Right lobe of liver (tissue), 6 donors: ENCODE data around the gene JAM2. TPM values are rescaled to one million over a fixed set of nuclear protein-coding genes. Genes with fewer than 3 reads are reported as not detected.

Experiments
- ATAC-seq, 4 donors: fragments of 200-7000 bp; cut with Tn5 transposase; one replicate each; pipeline ENCODE4 v1.9.1; 2020; ENCODE audit warnings: mild to moderate bottlenecking in 4 of 4, moderate library complexity in 4 of 4
- DNase-seq, 3 donors: peaks; one replicate each; pipeline ENCODE4 v3.0.0-alpha.2; 2020
- H3K27ac ChIP-seq, 3 donors: fragments of 200-600 bp; one replicate each; pipeline ENCODE4 v1.8.0; 2022
- H3K27me3 ChIP-seq, 2 donors: fragments of 200-600 bp; one replicate each; pipeline ENCODE4 v1.8.0; 2022
- H3K36me3 ChIP-seq, 4 donors: fragments of 200-600 bp; sonication (generic) in 1 of 4; one replicate each; pipeline versions ENCODE4 v1.5.1 to v1.8.0; 2017 to 2022; ENCODE audit warnings: control low read depth in 1 of 4
- H3K4me1 ChIP-seq, 4 donors: fragments of 200-600 bp; sonication (generic) in 1 of 4; one replicate each; pipeline versions ENCODE4 v1.5.1 to v1.8.0; 2017 to 2022; ENCODE audit warnings: control low read depth in 1 of 4
- H3K4me3 ChIP-seq, 3 donors: fragments of 200-600 bp; one replicate each; pipeline ENCODE4 v1.8.0; 2022
- H3K9me3 ChIP-seq, 4 donors: fragments of 200-600 bp; sonication (generic) in 1 of 4; one replicate each; pipeline versions ENCODE4 v1.5.1 to v1.8.0; 2017 to 2022; ENCODE audit warnings: control low read depth in 1 of 4
- POLR2A ChIP-seq: fragments of 450-650 bp; IDR thresholded peaks from one replicate; pipeline ENCODE4 v1.6.1; 2017; ENCODE audit warnings: antibody characterized with exemption, mild to moderate bottlenecking
- WGBS: methylation state at CpG from one replicate; pipeline ENCODE4 v1.1.6; 2018; ENCODE audit warnings: low coverage, low lambda C conversion rate; ENCODE audit not compliant: insufficient coverage; ENCODE audit errors: missing lambda C conversion rate; 5-methylcytosine and 5-hydroxymethylcytosine counted together
- intact Hi-C, 2 donors: fragments of 100-400 bp; cut with DNase I; formaldehyde crosslinking; loops; one replicate each; pipeline versions ENCODE4 v1.11.2 to v1.14.1; 2022
- long read RNA-seq: library from polyadenylated mRNA; unstranded; transcript quantifications from one replicate; pipeline ENCODE4 v2.0.0, GENCODE V29; 2019
- total RNA-seq, 6 experiments: library from RNA; depleted of rRNA in 2 of 6; stranded (reverse); fragments of >200 nt in 2 of 6; fragmentation: NEBNext Ultra II Directional in 3 of 6; extraction: Animal tissue kit (Norgen Biotek cat#: 25700) in 3 of 6; gene quantifications; one replicate each; pipeline versions ENCODE4 v1.1.0 to v1.2.4, GENCODE V29; 2016 to 2023
- TF ChIP-seq, protein P1 (sequence below), 4 donors: fragments of 200-600 bp in 3 of 4; fragments of 450-650 bp in 1 of 4; IDR thresholded peaks; one replicate each; pipeline versions ENCODE4 v1.5.1 to v1.8.0; 2016 to 2022; ENCODE audit warnings: antibody characterized with exemption in 4 of 4, mild to moderate bottlenecking in 2 of 4
- donor health status: DM: no; HTN: yes; CAD: no.
- donor health status: DM: no; HTN: no; CAD: no.
- donor health status: DM: no; HTN: no; CAD: no.
- donor health status: DM: no; HTN: yes; CAD: no.
- donor health status: DM: no; HTN: yes; CAD: no.

JAM2 gene, protein sequence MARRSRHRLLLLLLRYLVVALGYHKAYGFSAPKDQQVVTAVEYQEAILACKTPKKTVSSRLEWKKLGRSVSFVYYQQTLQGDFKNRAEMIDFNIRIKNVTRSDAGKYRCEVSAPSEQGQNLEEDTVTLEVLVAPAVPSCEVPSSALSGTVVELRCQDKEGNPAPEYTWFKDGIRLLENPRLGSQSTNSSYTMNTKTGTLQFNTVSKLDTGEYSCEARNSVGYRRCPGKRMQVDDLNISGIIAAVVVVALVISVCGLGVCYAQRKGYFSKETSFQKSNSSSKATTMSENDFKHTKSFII
- 1 to 10 TPM; 1.3 to 2.9 (median 2.0) TPM for total RNA-seq
- long read RNA-seq = 0 reads

DNA sequence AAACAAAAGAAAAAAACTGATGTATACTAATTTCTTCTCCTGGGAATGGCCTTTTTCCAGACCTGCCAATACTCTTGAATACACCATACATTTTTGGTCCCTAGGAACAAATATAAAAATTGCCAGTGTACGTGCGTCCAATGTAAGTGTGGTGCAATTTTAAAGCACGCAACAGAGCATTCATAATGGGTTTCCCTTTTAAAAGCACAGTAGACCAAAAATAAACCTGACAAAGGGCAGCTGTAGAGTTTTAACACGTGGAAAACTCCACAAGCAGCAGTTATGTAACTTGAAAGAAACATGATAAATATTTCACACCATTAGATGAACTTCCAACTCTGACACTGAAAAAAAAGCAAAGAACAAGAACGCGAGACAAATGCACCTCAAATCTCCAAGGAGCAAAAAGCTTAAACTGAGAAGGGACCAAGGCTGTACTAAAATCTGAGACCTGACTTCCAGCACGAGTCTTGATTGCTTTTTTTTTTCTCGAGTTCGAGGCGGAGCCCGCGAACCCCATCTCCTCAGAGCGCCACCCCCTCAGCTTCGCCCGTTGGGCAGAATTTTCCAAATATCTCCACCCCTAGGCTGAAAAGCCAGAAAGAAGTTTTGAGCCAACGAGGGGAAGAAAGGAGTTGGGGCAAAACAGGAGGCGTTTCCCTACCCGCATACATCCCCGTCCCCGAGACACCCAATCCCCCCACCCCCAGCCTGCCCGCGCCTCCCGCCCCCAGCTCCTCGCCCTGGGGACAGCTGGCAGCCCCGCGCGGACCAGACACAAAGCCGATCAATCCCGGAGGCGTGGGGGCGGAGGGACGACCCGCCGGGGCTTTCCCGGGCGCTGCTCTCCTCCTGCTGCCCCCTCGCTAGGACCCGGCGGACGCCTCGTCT lies at the start of gene JAM2:
Gene JAM2 (plus strand): TSS at position 599 of the 891 bp plus-strand sequence. CDS start 564 bp downstream, outside the sequence.
- no peaks in the 10 kb centered on the region for H3K9me3 ChIP-seq
- intact Hi-C loops = no loop called here
- peak within 1 kb of the TSS in 2 of 3 donors; percentile 43 to 62 for H3K27ac ChIP-seq
- H3K4me1 ChIP-seq = peaks cover 0 to 19% (median 0%) of the 10 kb centered on the region in 4 donors
- ATAC-seq (peak; percentile 68 to 74 (median 69)), DNase-seq (peak in 2 of 3 donors; percentile 45 to 46)
- WGBS = 1% methylated on average over 25 of the region's 41 CpGs
- TF ChIP-seq, protein P1, sequence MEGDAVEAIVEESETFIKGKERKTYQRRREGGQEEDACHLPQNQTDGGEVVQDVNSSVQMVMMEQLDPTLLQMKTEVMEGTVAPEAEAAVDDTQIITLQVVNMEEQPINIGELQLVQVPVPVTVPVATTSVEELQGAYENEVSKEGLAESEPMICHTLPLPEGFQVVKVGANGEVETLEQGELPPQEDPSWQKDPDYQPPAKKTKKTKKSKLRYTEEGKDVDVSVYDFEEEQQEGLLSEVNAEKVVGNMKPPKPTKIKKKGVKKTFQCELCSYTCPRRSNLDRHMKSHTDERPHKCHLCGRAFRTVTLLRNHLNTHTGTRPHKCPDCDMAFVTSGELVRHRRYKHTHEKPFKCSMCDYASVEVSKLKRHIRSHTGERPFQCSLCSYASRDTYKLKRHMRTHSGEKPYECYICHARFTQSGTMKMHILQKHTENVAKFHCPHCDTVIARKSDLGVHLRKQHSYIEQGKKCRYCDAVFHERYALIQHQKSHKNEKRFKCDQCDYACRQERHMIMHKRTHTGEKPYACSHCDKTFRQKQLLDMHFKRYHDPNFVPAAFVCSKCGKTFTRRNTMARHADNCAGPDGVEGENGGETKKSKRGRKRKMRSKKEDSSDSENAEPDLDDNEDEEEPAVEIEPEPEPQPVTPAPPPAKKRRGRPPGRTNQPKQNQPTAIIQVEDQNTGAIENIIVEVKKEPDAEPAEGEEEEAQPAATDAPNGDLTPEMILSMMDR (IDR thresholded peaks at IDR 0.05) = no peak
- TF ChIP-seq POLR2A = no peak
- no peaks in the 10 kb centered on the region for H3K36me3 ChIP-seq
- H3K27me3 ChIP-seq = no peaks in the 10 kb centered on the region
- peak within 1 kb of the TSS; percentile 38 to 47 (median 46) for H3K4me3 ChIP-seq

DNA sequence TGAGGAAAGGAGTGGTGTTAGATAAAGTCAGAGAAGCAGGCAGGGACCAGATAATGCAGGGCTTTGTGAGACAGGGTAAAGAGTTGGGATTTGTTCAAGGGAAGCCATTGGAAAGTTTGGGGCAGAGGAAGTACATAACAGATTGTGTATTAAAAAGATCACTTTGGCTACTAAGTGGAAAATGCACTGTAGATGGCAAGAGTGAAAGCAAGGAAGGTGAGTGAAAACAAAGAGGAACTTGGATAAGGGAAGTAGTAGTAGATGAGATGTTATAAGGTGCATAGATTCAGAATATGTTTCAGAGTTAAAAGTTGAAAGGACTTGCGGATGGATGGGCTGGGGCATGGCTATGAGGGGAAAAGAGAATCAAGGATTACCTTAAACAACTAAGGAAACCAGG lies 49.2 kb upstream of the JAM2 start:
- DNase-seq = no peak
- Histone ChIP-seq H3K36me3 (peaks cover 0 to 43% (median 6%) of the 10 kb centered on the region in 4 donors), H3K9me3 (no peaks in the 10 kb centered on the region), H3K27ac (no peak overlapping the region), H3K4me1 (no peaks in the 10 kb centered on the region), H3K4me3 (no peak overlapping the region), H3K27me3 (no peaks in the 10 kb centered on the region)
- intact Hi-C loops = no loop called here
- no peak for TF ChIP-seq POLR2A
- TF ChIP-seq, protein P1 (IDR thresholded peaks at IDR 0.05) = no peak
- WGBS = 100% methylated on average over 1 of the region's 1 CpG
- no peak for ATAC-seq

DNA sequence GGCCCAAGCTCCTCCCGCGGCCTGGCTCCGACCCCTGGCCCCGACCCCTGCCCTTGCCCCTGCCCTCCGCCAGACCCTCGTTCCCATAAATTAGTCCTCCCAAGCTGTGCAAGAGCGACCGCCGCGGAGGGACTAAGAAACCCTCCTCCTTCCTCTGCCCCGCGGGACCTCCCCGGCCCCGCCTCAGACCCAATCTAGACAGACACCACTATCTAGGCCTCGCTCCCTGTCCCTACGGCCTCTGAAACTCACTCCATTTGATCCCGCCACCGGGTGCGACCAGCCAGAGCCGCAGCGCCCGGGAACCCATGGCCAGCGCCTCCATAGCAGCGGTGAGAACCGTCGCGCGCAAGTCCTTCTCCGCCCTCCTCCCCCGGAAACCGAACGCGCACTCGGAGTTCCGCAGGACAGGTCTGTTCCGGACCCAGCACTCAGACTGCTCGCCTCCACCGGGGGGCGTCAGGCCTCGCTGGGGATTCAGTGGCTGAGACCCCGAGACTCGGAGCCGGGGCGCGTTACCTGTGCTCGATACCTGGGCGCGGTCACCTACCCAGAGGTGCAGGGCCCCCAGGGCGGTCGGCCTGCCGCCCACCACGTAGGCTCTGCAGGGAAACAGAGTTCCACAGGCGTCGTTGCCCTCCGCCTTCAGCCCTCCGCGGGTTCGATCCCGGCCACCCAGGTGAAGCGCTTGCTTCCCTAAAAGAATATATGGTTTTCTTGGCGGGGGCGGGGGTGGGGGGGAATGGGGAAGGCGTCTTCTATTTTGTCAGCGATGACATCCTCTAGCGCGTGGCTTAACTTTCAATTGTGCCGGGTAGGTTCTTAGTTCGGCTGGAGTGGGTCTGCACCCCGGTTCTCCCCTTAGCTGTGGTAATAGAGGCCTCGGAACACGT lies 31.7 kb upstream of the JAM2 start, which contains the start of gene MRPL39:
Gene MRPL39 (minus strand): TSS at position 331 of the 893 bp plus-strand sequence. CDS start 6 bp downstream, at position 325.
- peaks cover 0 to 18% (median 2%) of the 10 kb centered on the region in 4 donors for H3K36me3 ChIP-seq
- no peaks in the 10 kb centered on the region for H3K27me3 ChIP-seq
- peaks cover 0 to 8% (median 3%) of the 10 kb centered on the region in 4 donors for H3K4me1 ChIP-seq
- H3K27ac ChIP-seq = peak within 1 kb of the TSS; percentile 58 to 79 (median 70)
- peak within 1 kb of the TSS; percentile 70 to 78 (median 75) for H3K4me3 ChIP-seq
- no peaks in the 10 kb centered on the region for H3K9me3 ChIP-seq
- intact Hi-C loops = loop anchor here in 1 of 2 donors (10.0 kb wide), 1 partner anchor 107 kb away; no protein-coding TSS in a partner anchor
- peak; percentile 70 for TF ChIP-seq POLR2A
- TF ChIP-seq, protein P1 (IDR thresholded peaks at IDR 0.05) = peak; percentile 49 to 56 (median 52)
- WGBS = 0% methylated on average over 7 of the region's 71 CpGs
- DNase-seq = peak; percentile 87 to 90 (median 87)
- ATAC-seq = peak; percentile 97
